ENCODE data around the gene TMEM131.

- no peak for TF ChIP-seq ZBTB40 (IDR thresholded peaks at IDR 0.05; ENCODE audit: borderline replicate concordance)
- TF ChIP-seq, protein P1, sequence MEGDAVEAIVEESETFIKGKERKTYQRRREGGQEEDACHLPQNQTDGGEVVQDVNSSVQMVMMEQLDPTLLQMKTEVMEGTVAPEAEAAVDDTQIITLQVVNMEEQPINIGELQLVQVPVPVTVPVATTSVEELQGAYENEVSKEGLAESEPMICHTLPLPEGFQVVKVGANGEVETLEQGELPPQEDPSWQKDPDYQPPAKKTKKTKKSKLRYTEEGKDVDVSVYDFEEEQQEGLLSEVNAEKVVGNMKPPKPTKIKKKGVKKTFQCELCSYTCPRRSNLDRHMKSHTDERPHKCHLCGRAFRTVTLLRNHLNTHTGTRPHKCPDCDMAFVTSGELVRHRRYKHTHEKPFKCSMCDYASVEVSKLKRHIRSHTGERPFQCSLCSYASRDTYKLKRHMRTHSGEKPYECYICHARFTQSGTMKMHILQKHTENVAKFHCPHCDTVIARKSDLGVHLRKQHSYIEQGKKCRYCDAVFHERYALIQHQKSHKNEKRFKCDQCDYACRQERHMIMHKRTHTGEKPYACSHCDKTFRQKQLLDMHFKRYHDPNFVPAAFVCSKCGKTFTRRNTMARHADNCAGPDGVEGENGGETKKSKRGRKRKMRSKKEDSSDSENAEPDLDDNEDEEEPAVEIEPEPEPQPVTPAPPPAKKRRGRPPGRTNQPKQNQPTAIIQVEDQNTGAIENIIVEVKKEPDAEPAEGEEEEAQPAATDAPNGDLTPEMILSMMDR (IDR thresholded peaks at IDR 0.05 in 2 of 3, conservative IDR thresholded peaks at IDR 0.05 in 1 of 3; ENCODE audit: control insufficient read depth in 2 of 3, extremely low read depth in 1 of 3, insufficient read depth in 1 of 3, low read depth in 3 of 3, low read length in 3 of 3) = no peak
- no peak for TF ChIP-seq YY1 (IDR thresholded peaks at IDR 0.05; ENCODE audit: low read depth, low read length)
- no peak for TF ChIP-seq ATF2 (IDR thresholded peaks at IDR 0.05; ENCODE audit: low read length)
- TF ChIP-seq TCF7 (IDR thresholded peaks at IDR 0.05; ENCODE audit: borderline replicate concordance) = no peak
- no peak for TF ChIP-seq FOXK2 (IDR thresholded peaks at IDR 0.05)
- TF ChIP-seq BCL11A (IDR thresholded peaks at IDR 0.05; ENCODE audit: low read depth, low read length) = no peak
- TF ChIP-seq POLR2AphosphoS5 (IDR thresholded peaks at IDR 0.05; ENCODE audit: low read length) = no peak
- TF ChIP-seq POLR2A (IDR thresholded peaks at IDR 0.05; ENCODE audit: low read depth, low read length) = no peak
- no peak for TF ChIP-seq NR2F1 (conservative IDR thresholded peaks at IDR 0.05)
- TF ChIP-seq MLLT1 (IDR thresholded peaks at IDR 0.05) = no peak
- no peak for TF ChIP-seq RFX5 (IDR thresholded peaks at IDR 0.05; ENCODE audit: low read depth, low read length)
- TF ChIP-seq ASH2L (IDR thresholded peaks at IDR 0.05; ENCODE audit: borderline replicate concordance, low read depth) = no peak
- TF ChIP-seq NBN (IDR thresholded peaks at IDR 0.05) = no peak
These were observed 275.0 kb downstream of the TMEM131 start for GRCh38 chr2:97720746-97721145.

Measured in GM12878 (cell line).